Choroid plexus epithelial cell (primary cell): ENCODE measurements around the gene GPS2.
"Not testable (repeated sequence)": the region's sequence is repeated elsewhere in the genome, so short reads cannot be mapped to it uniquely, and the experiment has no call there.

Source experiments
- DNase-seq: peaks from one replicate; pipeline ENCODE4 v3.0.0-alpha.2; 2010; ENCODE audit warnings: low read depth
- H3K4me3 ChIP-seq: 2 replicates; pipeline ENCODE4 v1.5.1; 2011; ENCODE audit warnings: low read depth, mild to moderate bottlenecking, control low read depth, low read length, moderate library complexity
- CTCF ChIP-seq: conservative IDR thresholded peaks from 2 replicates; pipeline ENCODE4 v1.5.1; 2011; ENCODE audit warnings: low read depth, mild to moderate bottlenecking, control low read depth, inconsistent platforms, low read length, moderate library complexity

The GPS2 gene

DNA sequence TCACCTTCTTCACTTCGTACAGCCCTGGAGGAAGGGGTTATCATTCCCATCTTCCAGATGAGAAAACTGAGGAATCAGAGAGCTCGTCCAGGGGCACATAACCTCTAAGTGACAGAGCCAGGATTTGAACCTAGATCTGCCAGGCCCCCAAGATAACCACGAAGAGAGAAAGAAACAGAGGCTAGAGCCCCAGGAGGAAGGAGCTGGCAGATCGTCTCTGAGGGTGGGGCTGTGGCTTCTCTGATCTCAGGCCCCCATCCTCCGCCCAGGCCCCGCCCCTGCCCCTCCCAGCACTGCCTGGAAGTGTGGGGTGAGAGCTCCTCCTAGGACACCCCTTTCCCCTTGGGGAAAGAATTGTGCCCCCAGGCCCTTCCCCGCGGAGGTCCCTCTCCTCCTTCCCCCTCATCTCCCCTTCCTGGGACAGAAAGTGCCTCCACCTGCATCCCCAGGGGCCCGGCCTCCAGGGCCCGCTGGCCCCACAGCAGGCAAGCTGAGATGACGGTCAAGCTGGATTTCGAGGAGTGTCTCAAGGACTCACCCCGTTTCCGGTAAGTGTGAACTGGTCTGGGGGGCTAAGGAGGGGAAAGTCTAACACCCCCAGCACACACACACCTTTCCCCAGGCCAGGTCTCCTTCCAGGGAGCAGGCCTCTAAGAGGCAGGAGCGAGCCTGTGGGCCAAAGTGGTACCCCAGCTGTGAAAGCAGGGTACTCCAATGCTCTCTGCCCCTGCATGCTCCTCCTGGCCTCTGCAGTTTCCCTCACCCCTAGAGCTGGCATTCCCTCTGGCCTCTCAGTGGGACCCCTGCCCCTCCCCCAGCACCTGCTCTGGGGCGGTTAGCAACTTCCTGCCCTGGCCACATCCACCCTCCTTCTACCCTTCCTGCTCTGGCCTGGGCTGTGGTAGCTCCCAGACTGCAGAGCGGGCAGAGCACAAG is 21.3 kb upstream of the GPS2 start, which contains the start of gene ACAP1:
ACAP1 (plus strand) TSS at position 290 of the 936 bp plus-strand sequence; CDS start at position 496, 206 bp downstream.
- no peak for DNase-seq
- TF ChIP-seq CTCF = no peak
- H3K4me3 ChIP-seq = no peak within 1 kb of the TSS

DNA sequence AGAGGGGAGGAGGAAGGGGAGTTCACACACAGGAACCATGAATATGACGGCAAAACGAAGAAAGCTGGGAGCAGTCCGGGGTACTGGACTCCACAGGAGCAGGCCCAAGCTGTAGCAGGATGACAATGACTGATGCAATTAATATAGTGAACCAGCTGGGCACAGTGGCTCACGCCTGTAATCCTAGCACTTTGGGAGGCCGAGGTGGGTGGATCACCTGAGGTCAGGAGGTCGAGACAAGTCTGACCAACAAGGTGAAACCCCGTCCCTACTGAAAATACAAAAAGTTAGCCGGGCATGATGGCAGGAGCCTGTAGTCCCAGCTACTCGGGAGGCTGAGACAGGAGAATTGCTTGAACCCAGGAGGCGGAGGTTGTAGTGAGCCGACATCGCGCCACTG is 20.6 kb upstream of the GPS2 start:
- H3K4me3 ChIP-seq, DNase-seq: not testable (repeated sequence)

DNA sequence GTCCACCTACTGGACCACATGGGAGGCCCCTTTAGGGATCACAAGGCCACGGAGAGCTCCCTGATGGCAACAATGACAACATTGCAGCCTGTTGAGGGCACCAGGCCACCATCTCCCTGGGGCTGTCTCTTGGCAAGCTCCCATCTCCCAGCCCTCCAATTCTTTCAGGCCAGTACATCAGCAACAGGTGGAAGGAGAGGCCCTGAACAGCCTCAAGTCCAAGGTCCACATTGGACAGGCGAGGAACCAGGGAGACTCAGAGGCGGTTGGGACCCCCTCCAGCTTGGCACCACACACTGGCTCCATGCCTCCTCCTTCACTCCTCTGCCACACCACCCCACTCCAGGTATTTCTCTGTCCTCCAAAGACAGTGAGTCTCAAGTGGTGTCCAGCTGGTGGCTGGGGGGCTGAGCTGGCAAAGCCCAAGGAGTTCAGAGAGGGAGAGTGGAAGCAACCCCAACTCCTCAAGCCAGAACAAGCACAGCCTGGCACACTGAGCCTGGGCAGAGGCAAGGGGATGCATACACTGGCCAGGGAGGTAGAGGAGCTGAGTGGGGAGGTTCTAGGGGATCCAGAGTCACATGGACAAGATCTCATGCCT is 19.9 kb upstream of the GPS2 start:
- no peak for TF ChIP-seq CTCF
- DNase-seq = no peak
- no peak overlapping the region for H3K4me3 ChIP-seq

DNA sequence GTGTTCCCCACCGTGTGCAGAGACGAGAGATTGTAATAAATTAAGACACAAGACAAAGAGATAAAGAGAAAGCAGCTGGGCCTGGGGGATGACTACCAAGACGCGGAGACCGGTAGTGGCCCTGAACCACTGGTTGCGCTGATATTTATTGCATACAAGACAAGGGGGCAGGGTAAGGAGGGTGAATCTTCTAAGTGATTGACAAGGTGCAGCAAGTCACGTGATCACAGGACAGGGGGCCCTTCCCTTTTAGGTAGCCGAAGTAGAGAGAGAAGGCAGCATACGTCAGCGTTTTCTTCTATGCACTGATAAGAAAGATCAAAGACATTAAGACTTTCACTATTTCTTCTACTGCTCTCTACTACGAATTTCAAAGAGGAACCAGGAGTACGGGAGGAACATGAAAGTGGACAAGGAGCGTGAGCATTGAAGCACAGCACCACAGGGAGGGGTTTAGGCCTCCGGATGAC is 17.5 kb upstream of the GPS2 start:
- H3K4me3 ChIP-seq, DNase-seq: not testable (repeated sequence)

DNA sequence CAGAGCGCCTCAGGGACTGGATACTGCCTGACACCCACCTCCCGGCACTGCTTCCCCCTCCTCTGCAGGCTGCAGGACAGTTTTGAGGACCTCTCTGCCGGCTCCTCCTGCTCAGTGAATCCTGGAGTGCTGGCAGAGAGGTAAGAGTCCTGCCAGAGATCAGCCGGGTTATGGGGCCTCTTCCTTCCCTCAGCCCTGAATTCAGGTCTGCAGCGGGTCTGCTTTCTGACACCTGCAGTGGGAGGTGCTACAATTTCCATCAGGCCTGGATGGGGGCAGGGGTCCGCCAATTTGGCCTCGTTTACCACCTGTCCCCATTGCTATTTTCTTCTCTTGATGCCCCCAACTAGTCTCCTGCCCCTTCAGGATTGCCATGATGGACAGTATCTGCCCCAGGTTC is 17.0 kb upstream of the GPS2 start:
- no peak for TF ChIP-seq CTCF
- H3K4me3 ChIP-seq = no peak overlapping the region
- no peak for DNase-seq

DNA sequence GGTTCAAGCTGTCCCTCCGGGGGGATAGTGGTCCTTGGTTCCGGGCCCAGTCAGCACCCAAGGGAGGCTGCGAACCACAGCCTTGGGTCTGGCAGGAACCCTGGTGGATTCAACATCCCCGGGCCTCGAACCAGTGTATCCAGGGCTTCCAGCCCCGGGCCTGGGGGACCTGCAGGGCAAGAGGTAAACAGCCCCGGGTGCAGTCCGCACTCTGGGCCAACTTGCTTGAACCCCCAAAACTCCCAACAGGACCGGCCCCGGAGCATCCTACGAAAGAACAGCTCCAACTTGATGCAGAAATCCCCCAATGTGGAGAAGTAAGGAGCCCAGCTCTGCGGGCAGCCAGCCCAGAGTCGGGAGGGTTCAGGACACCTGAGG is 15.5 kb upstream of the GPS2 start:
- TF ChIP-seq CTCF = no peak
- no peak for DNase-seq
- H3K4me3 ChIP-seq = peak overlapping the region; percentile 90

DNA sequence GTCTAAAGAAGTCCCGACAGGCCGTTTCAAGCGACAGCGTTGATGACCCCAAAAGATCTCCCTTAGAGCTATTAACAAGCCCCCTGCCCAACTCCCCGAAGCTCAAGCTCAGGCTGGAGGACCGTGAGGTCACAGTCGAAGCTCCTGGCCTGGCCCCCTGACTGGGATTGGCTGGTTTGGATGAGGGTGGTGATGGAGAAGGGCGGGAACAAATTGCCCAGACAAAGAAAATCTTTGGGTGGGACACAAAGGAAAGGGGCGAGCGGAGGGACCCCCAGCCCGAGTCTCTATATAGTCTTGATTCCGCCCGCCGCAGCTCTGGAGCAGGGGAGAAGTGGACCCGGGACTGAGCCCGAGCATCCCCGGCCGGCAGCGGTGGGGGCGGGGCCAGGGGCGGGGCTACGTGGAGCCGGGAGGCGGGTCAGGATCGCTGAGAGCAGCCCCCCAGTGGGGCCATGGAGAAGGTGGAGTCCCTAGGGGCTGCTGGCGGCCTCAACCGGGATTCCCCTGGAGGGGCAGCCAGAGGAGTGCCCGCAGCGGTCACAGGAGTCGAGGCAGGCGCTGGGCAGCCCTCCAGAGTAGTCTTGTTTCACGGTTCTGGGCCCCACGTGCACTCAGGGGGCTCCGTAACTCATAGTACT is 15.0 kb upstream of the GPS2 start:
- TF ChIP-seq CTCF = no peak
- H3K4me3 ChIP-seq = peak overlapping the region; percentile 90
- peak; percentile 82 for DNase-seq
